Measurements from ENCODE around the gene CCDC180.

DNA sequence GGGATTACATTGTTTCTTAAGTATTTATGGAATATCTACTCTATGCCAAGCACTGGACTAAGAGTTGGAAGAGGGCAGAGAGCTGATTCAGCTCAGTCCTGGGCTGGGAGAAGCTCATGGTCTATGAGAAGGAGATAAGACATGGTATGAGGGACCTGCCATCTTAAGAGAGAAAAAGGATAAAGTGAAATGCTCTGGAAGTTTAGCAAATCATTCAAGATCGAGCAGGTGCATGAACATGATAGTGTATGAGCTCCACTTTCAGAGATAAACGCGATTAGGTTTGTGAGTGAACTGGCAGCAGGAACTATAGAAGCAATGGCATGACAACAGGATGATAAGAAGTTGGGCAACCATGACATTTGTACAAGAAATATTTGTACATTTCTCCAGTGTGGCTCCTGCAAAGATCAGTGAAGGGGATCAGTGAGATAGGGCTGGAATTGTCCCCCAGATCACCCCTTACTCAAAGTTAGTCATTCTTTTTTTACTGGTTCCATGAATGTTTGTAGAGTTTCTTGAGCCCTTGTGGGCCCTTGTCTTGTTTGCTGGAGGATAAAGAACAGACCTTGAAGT lies 26.6 kb upstream of the CCDC180 start:
- TF ChIP-seq, protein P1, sequence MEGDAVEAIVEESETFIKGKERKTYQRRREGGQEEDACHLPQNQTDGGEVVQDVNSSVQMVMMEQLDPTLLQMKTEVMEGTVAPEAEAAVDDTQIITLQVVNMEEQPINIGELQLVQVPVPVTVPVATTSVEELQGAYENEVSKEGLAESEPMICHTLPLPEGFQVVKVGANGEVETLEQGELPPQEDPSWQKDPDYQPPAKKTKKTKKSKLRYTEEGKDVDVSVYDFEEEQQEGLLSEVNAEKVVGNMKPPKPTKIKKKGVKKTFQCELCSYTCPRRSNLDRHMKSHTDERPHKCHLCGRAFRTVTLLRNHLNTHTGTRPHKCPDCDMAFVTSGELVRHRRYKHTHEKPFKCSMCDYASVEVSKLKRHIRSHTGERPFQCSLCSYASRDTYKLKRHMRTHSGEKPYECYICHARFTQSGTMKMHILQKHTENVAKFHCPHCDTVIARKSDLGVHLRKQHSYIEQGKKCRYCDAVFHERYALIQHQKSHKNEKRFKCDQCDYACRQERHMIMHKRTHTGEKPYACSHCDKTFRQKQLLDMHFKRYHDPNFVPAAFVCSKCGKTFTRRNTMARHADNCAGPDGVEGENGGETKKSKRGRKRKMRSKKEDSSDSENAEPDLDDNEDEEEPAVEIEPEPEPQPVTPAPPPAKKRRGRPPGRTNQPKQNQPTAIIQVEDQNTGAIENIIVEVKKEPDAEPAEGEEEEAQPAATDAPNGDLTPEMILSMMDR (IDR thresholded peaks at IDR 0.05 in 2 of 3, conservative IDR thresholded peaks at IDR 0.05 in 1 of 3; ENCODE audit: control insufficient read depth in 2 of 3, extremely low read depth in 1 of 3, insufficient read depth in 1 of 3, low read depth in 3 of 3, low read length in 3 of 3) = no peak
- no peak for TF ChIP-seq SRF (IDR thresholded peaks at IDR 0.05; ENCODE audit: low read depth in 2 of 2, low read length in 2 of 2)
- no peak for TF ChIP-seq PAX8 (IDR thresholded peaks at IDR 0.05)
- TF ChIP-seq TCF12 (IDR thresholded peaks at IDR 0.05; ENCODE audit: low read depth, low read length) = no peak
- TF ChIP-seq SIX5 (IDR thresholded peaks at IDR 0.05; ENCODE audit: low read depth, low read length, severe bottlenecking) = no peak
- TF ChIP-seq, protein P2, sequence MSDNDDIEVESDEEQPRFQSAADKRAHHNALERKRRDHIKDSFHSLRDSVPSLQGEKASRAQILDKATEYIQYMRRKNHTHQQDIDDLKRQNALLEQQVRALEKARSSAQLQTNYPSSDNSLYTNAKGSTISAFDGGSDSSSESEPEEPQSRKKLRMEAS (IDR thresholded peaks at IDR 0.05; ENCODE audit: low read depth, low read length) = no peak
- TF ChIP-seq, protein P3, sequence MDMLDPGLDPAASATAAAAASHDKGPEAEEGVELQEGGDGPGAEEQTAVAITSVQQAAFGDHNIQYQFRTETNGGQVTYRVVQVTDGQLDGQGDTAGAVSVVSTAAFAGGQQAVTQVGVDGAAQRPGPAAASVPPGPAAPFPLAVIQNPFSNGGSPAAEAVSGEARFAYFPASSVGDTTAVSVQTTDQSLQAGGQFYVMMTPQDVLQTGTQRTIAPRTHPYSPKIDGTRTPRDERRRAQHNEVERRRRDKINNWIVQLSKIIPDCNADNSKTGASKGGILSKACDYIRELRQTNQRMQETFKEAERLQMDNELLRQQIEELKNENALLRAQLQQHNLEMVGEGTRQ (IDR thresholded peaks at IDR 0.05; ENCODE audit: borderline replicate concordance, low read depth, low read length) = no peak
- TF ChIP-seq BHLHE40 (IDR thresholded peaks at IDR 0.05; ENCODE audit: borderline replicate concordance in 1 of 2, low read depth in 2 of 2, low read length in 1 of 2) = no peak
- no peak for TF ChIP-seq RFX5 (IDR thresholded peaks at IDR 0.05; ENCODE audit: low read depth, low read length)
- TF ChIP-seq EZH2 (IDR thresholded peaks at IDR 0.05; ENCODE audit: borderline replicate concordance, control insufficient read depth, low read depth, low read length) = no peak
